HepG2 (cell line): ENCODE measurements around the gene ANKRD17. TPM values are rescaled to one million over a fixed set of nuclear protein-coding genes. Genes with fewer than 3 reads are reported as not detected.

Source experiments
- CHCHD3 ChIP-seq: sonication (generic); formaldehyde crosslinking; IDR thresholded peaks from 2 replicates; pipeline ENCODE4 v1.8.0; 2022; ENCODE audit warnings: mild to moderate bottlenecking, missing genetic modification reagents, moderate library complexity
- FOXO4 ChIP-seq: sonication (generic); formaldehyde crosslinking; conservative IDR thresholded peaks from 2 replicates; pipeline ENCODE4 v1.8.1; 2023; ENCODE audit warnings: missing genetic modification reagents
- GLI4 ChIP-seq: sonication (generic); formaldehyde crosslinking; IDR thresholded peaks from 2 replicates; pipeline ENCODE4 v1.5.1; 2020; ENCODE audit warnings: missing genetic modification reagents, mild to moderate bottlenecking, moderate library complexity, borderline replicate concordance
- HNRNPH1 ChIP-seq: fragments of 200-400 bp; formaldehyde crosslinking; optimal IDR thresholded peaks from 2 replicates; pipeline ENCODE3; 2017; ENCODE audit warnings: mild to moderate bottlenecking, low read depth, low read length
- HNRNPL ChIP-seq: fragments of 200-400 bp; formaldehyde crosslinking; IDR thresholded peaks from 2 replicates; pipeline ENCODE4 v1.6.1; 2017; ENCODE audit warnings: mild to moderate bottlenecking, low read depth, low read length
- JUND ChIP-seq: sonication (generic); formaldehyde crosslinking; IDR thresholded peaks from 2 replicates; pipeline ENCODE4 v1.8.0; 2022; ENCODE audit warnings: mild to moderate bottlenecking, missing genetic modification reagents
- PAX8 ChIP-seq: sonication (generic); formaldehyde crosslinking; IDR thresholded peaks from 2 replicates; pipeline ENCODE4 v1.8.0; 2022; ENCODE audit warnings: mild to moderate bottlenecking, missing genetic modification reagents, borderline replicate concordance
- POLR2AphosphoS5 ChIP-seq: IDR thresholded peaks from 2 replicates; pipeline ENCODE4 v1.6.1; 2012; ENCODE audit warnings: low read depth, low read length
- SMAD3 ChIP-seq: sonication (generic); formaldehyde crosslinking; IDR thresholded peaks from 2 replicates; pipeline ENCODE4 v1.4.0; 2020; ENCODE audit warnings: missing genetic modification reagents
- TEF ChIP-seq: sonication (generic); formaldehyde crosslinking; IDR thresholded peaks from 2 replicates; pipeline ENCODE4 v1.5.0; 2020; ENCODE audit warnings: missing genetic modification reagents
- ZFP62 ChIP-seq: sonication (generic); formaldehyde crosslinking; IDR thresholded peaks from 2 replicates; pipeline ENCODE4 v1.4.0; 2020; ENCODE audit warnings: missing genetic modification reagents
- ZNF317 ChIP-seq: sonication (generic); formaldehyde crosslinking; IDR thresholded peaks from 2 replicates; pipeline ENCODE4 v1.5.0; 2020; ENCODE audit warnings: mild to moderate bottlenecking, missing genetic modification reagents
- ZNF468 ChIP-seq: sonication (generic); formaldehyde crosslinking; IDR thresholded peaks from 2 replicates; pipeline ENCODE4 v1.8.0; 2022; ENCODE audit warnings: mild to moderate bottlenecking, moderate library complexity, missing genetic modification reagents
- ZNF670 ChIP-seq: sonication (generic); formaldehyde crosslinking; IDR thresholded peaks from 2 replicates; pipeline ENCODE4 v1.8.0; 2022; ENCODE audit warnings: mild to moderate bottlenecking, missing genetic modification reagents, borderline replicate concordance
- ZNF770 ChIP-seq: sonication (generic); formaldehyde crosslinking; IDR thresholded peaks from 2 replicates; pipeline ENCODE4 v1.5.0; 2020; ENCODE audit warnings: mild to moderate bottlenecking, missing genetic modification reagents
- ZNF773 ChIP-seq: sonication (generic); formaldehyde crosslinking; IDR thresholded peaks from 2 replicates; pipeline ENCODE4 v1.4.0; 2020; ENCODE audit warnings: missing genetic modification reagents, borderline replicate concordance
- ZSCAN22 ChIP-seq: sonication (generic); formaldehyde crosslinking; IDR thresholded peaks from 2 replicates; pipeline ENCODE4 v1.4.0; 2020; ENCODE audit warnings: mild to moderate bottlenecking, missing genetic modification reagents
- ZSCAN5A ChIP-seq: sonication (generic); formaldehyde crosslinking; IDR thresholded peaks from 2 replicates; pipeline ENCODE4 v1.8.0; 2022; ENCODE audit warnings: mild to moderate bottlenecking, missing genetic modification reagents, borderline replicate concordance
- polyA plus RNA-seq, 8 experiments: library from polyadenylated mRNA; depleted of rRNA in 3 of 8; stranded (reverse) in 7 of 8; unstranded in 1 of 8; fragments of >200 nt; fragmentation: Illumina TruSeq in 4 of 8; extraction: Trizol in 4 of 8; gene quantifications; 2 replicates each; pipeline versions ENCODE4 v1.2.1 to v1.2.3, GENCODE V29; 2011 to 2016; ENCODE audit warnings: low read depth in 4 of 8, missing spikeins in 1 of 8, mixed read lengths in 1 of 8; ENCODE audit not compliant: insufficient read depth in 1 of 8
- total RNA-seq, 5 experiments: library from RNA; depleted of rRNA; stranded (reverse); fragments of >200 nt; fragmentation: Illumina TruSeq; extraction: Trizol; gene quantifications; 2 replicates each; pipeline ENCODE4 v1.2.3, GENCODE V29; 2016; ENCODE audit warnings: low read depth in 1 of 5
- TF ChIP-seq, protein P1 (sequence below): fragments of 450-650 bp; IDR thresholded peaks from 2 replicates; pipeline ENCODE4 v1.6.1; 2017
- TF ChIP-seq, protein P2 (sequence below): IDR thresholded peaks from 2 replicates; pipeline ENCODE4 v1.6.1; 2016; ENCODE audit warnings: low read depth

The ANKRD17 gene
- total and polyA plus RNA-seq, 2 of the 13 experiments (the other 11 are each of a cell fraction or from before 2014, with no cell fraction given): 55.7 to 61.1 TPM

GRCh38 chr4:73258686-73259570 lies at the start of gene ANKRD17 (continued):
- TF ChIP-seq ZNF770 (CRISPR knock-in tag): no peak; the same call in 1 of the 2 replicates
- TF ChIP-seq ZNF670 (CRISPR knock-in tag): no peak
- no peak for TF ChIP-seq TEF (CRISPR knock-in tag)
- TF ChIP-seq FOXO4 (CRISPR knock-in tag): no peak
- TF ChIP-seq JUND (CRISPR knock-in tag): 0 out of 2 replicates have a peak, but pooled peaks have one; percentile 41
- TF ChIP-seq PAX8: 0 out of 2 replicates have a peak, but pooled peaks have one; percentile 0
- TF ChIP-seq ZSCAN22 (CRISPR knock-in tag): no peak
- TF ChIP-seq SMAD3 (CRISPR knock-in tag): peak; percentile 68; the same call in 1 of the 2 replicates
- TF ChIP-seq GLI4: no peak
- TF ChIP-seq, protein P1, sequence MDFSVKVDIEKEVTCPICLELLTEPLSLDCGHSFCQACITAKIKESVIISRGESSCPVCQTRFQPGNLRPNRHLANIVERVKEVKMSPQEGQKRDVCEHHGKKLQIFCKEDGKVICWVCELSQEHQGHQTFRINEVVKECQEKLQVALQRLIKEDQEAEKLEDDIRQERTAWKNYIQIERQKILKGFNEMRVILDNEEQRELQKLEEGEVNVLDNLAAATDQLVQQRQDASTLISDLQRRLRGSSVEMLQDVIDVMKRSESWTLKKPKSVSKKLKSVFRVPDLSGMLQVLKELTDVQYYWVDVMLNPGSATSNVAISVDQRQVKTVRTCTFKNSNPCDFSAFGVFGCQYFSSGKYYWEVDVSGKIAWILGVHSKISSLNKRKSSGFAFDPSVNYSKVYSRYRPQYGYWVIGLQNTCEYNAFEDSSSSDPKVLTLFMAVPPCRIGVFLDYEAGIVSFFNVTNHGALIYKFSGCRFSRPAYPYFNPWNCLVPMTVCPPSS: no peak
- TF ChIP-seq CHCHD3 (CRISPR knock-in tag): no peak
- TF ChIP-seq HNRNPL: 0 out of 2 replicates have a peak, but pooled peaks have one; percentile 43
- TF ChIP-seq ZFP62 (CRISPR knock-in tag): no peak
- TF ChIP-seq, protein P2, sequence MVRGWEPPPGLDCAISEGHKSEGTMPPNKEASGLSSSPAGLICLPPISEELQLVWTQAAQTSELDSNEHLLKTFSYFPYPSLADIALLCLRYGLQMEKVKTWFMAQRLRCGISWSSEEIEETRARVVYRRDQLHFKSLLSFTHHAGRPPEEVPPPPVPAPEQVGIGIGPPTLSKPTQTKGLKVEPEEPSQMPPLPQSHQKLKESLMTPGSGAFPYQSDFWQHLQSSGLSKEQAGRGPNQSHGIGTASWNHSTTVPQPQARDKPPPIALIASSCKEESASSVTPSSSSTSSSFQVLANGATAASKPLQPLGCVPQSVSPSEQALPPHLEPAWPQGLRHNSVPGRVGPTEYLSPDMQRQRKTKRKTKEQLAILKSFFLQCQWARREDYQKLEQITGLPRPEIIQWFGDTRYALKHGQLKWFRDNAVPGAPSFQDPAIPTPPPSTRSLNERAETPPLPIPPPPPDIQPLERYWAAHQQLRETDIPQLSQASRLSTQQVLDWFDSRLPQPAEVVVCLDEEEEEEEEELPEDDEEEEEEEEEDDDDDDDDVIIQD (CRISPR knock-in tag): no peak
- TF ChIP-seq ZNF468 (CRISPR knock-in tag): no peak
- TF ChIP-seq HNRNPH1: peak; percentile 92
- no peak for TF ChIP-seq ZNF773 (CRISPR knock-in tag)
- peak; percentile 50; the same call in 1 of the 2 replicates for TF ChIP-seq ZNF317 (CRISPR knock-in tag)
- TF ChIP-seq POLR2AphosphoS5: peak; percentile 82
- TF ChIP-seq ZSCAN5A (CRISPR knock-in tag): no peak; the same call in 1 of the 2 replicates
